Suppressor macrophage (primary cell): ENCODE results near the gene CDC14B.
"Not testable (repeated sequence)": the region's sequence is repeated elsewhere in the genome, so short reads cannot be mapped to it uniquely, and the experiment has no call there.

Experiments used
- DNase-seq, 4 experiments: peaks; one replicate each; pipeline ENCODE4 v3.0.0-alpha.2; 2020 to 2022
- total RNA-seq, 17 experiments: gene quantifications; one replicate each; lab custom pipeline; 2026; ENCODE audit warnings: mixed read lengths in 6 of 17, inconsistent platforms in 3 of 17; lab: John Stamatoyannopoulos, UW

Gene CDC14B
- total RNA-seq = 0.62 to 5.2 (median 1.3) reads per million in 17 experiments

DNA sequence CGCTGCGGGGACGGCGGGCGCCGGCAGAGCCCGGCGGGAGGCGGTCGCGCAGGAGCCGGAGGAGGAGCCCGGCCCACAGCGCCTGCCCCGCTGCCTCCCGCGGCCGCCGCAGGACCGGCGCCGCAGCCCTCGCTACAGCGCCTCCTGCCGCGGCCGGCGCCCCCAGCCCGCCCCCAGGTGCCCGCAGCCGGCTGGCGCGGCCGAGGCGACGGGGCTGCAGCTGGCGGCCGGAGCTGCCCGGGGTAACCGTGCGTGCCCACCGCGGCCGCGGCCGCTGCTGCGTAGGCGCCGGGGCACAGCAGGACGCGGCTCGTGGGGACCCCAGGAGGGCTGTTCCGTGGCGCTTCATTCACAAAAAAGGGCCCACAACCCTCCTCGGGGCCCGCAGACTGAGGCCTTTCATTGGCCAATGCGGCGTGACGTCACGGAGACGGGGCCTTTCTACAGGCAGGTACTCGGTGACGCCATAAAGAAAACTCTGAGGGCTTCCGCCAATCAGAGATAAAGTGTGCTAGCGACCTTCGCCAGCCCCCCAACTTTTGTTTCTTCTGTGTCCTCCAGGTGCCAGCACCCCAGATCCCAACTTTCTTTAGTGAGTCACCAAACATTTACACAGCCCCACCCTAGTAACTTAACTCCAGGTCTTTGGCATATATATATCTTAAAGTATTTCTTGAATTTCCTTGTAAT lies at the start of gene CDC14B:
CDC14B (minus strand) TSS at position 353 of the 690 bp plus-strand sequence. CDS start 465 bp downstream, outside the sequence.
- peak; percentile 60 to 81 (median 73) for DNase-seq

- no peak for DNase-seq
Observed at GRCh38 chr9:96668868-96669534, 49.4 kb upstream of the CDC14B start.

- no peak for DNase-seq
Observed at GRCh38 chr9:96667363-96667728, 47.7 kb upstream of the CDC14B start.

- DNase-seq = peak; percentile 52 to 72 (median 64)
Observed at GRCh38 chr9:96666653-96667362, 47.2 kb upstream of the CDC14B start.

GRCh38 chr9:96665789-96666188 lies 46.1 kb upstream of the CDC14B start:
- no peak for DNase-seq

- no peak for DNase-seq
Observed at GRCh38 chr9:96663506-96664120, 44.0 kb upstream of the CDC14B start.

GRCh38 chr9:96661711-96662110 lies 42.1 kb upstream of the CDC14B start:
- no peak for DNase-seq

DNA sequence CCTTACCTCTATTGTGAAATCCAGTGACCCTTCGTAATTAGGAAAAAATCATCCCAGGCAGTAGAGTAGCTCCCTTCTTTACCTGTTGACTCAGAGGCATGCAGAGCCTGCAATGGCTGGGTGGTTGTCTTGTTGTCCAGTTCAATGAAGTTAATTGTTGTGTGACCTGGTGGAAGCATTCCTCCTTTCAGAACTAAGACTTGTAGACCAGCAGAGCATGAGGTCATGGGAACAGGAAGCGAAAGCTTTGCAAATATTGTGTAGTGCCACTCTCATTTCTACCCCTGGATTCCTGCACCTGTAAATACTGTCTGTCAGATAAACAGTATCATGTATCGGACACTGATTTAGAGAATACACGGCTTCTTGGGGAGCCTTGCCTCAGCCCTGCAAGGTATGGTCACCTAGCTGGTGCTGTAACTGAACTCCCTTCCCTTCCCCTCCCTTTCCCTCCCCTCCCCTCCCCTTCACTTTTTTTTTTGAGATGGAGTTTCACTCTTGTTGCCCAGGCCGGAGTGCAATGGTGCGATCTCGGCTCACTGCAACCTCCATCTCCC lies 41.1 kb upstream of the CDC14B start:
- DNase-seq = peak in 1 of 4 experiments; percentile 16

GRCh38 chr9:96655198-96655851 lies 35.7 kb upstream of the CDC14B start, which contains the start of gene PRXL2C:
Gene PRXL2C, minus strand, starts transcription at chr9:96655317. Its CDS starts 36 bp downstream, at chr9:96655281.
- DNase-seq = peak; percentile 87 to 95 (median 92)

DNA sequence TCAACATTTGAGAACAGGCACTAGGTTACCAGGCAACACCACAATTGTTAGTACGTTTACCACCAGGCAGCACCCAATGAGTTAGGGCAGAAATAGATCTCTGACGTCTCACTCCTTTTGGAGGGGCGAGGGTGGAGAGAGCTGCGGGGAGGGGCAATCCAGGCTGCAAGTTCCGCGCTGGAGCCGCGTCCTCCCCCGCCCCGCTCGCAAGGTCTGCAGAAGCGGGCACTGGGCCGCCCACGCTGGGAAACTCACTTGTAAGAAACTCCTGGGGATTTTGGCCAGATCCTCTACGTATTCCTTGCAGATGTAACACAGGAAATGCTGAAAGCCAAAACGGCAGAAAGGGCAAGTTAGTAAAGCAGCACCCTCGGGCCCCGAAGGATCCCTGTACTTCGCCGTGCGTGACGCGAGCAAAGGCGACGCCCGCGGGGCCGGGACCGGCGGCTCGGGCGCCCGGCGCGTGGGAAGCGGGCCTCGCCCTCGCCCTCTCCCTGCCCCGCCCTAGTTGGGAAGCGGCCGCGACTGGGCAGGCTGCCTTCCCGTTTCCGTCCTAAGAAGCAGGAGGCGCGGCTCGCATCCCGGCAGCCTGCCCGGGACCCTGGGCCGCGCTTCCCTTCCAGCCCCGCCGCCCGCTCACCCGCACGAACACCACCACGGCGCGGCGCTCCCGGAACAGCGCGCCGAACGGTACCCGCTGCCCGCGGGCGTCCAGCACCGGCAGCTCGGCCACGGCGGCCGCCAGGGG lies 35.0 kb upstream of the CDC14B start:
- peak; percentile 94 to 98 (median 96) for DNase-seq

GRCh38 chr9:96651626-96652025 lies 32.0 kb upstream of the CDC14B start:
- DNase-seq = peak in 2 of 4 experiments; percentile 36 to 46

GRCh38 chr9:96649620-96650324 lies 30.1 kb upstream of the CDC14B start:
- DNase-seq = no peak

DNA sequence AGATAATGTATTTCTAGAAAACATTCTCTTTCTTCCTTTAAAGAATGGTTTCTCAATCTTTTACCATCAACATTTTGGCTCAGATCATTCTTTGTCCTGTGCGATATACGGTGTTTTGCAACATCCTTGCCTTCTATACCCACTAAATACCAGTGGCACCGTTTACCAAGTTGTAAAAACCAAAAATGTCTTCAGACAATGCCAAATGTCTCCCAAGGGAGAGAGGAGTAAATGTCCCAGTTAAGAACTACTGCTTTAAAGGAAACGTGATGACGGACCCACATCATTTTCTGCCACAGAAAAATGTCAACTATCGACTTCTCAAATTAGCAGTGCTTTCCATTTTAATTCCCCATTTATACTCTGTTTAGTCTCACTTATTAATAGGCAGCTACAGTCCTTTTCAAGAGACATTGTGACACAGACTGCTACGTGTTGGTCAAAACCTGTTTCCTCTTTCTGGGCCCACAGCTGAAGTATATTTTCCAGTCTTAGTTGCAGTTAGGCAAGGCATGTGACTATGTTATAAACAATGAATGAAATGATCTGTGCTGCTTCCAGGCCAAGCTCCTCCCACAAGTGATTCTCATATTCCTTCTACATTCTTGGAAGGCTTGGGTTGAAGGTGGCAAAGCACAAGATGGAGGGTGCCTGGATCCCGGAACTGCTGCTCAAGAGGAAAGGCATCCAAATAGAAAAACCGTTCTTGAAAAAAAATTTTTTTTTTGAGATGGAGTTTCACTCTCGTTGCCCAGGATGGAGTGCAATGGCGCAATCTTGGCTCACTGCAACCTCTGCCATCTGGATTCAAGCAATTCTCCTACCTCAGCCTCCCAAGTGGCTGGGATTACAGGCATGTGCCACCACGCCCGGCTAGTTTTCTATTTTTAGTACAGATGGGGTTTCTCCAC lies 26.7 kb upstream of the CDC14B start:
- DNase-seq = peak; percentile 80 to 96 (median 90)

DNA sequence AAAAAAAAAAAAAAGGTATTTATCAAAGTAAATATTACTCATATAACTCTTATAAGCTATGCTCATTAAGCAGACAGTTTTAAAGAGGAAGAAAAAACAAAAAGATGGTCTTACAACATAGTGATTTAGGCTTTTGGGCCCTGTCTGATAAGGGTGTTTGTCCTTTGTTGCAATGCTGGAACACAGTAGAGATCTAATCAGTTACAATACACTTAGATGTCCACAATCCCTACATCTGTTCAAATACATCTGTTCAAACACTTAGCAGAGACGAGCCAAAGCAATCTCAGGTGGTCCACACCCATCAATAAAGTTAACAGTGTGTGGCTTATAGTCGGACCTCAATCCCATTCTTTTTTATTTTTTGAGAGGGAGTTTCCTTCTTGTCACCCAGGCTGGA lies 24.5 kb upstream of the CDC14B start:
- no peak for DNase-seq

GRCh38 chr9:96641514-96641913 lies 21.9 kb upstream of the CDC14B start:
- no peak for DNase-seq

DNA sequence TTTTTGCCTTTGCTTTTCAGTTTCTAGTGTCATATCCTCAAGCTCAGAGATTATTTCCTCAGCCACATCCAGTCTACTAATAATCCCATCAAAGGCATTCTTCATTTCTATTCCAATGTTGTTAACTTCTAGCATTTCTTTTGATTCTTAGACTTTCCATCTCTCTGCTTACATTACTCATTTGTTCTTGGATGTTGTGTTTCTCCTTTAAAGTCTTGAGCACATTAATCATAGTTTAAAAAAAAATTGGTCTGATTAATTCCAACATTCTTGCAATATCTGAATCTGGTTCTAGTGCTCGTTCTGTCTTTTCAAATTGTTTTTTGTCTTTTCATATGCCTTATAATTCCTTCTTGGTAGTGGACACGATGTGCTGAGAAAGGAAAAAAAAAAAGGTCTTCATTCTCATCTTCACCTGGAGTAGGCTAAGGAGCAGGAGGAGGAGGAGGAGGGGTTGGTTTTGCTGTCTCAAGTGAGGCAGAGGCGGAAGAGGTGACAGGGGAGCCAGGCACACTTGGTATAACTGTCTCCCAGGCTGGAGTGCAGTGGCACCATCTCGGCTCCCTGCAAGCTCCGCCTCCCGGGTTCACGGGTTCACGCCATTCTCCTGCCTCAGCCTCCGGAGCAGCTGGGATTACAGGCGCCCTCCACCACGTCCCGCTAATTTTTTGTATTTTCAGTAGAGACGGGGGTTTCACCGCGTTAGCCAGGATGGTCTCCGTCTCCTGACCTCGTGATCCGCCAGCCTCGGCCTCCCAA lies 19.1 kb upstream of the CDC14B start:
- DNase-seq = no peak

DNA sequence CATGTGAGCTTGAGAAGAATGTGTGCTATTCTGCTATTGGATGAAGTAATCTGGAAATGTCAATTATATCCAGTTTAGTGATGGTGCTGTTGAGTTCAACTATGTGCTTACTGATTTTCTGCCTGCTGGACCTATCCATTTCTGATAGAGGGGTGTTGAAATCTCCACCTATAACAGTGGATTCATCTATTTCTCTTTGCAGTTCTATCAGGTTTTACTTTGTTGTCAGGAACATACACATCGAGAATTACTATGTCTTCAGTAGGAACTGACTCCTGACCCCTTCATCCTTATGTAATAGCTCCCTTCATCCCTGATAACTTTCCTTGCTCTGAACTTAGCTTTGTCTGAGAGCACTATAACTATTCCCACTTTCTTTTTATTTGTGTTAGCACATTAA lies 16.7 kb upstream of the CDC14B start:
- no peak for DNase-seq

- not testable (repeated sequence) for DNase-seq
Observed at GRCh38 chr9:96633579-96633978, 13.9 kb upstream of the CDC14B start.

DNA sequence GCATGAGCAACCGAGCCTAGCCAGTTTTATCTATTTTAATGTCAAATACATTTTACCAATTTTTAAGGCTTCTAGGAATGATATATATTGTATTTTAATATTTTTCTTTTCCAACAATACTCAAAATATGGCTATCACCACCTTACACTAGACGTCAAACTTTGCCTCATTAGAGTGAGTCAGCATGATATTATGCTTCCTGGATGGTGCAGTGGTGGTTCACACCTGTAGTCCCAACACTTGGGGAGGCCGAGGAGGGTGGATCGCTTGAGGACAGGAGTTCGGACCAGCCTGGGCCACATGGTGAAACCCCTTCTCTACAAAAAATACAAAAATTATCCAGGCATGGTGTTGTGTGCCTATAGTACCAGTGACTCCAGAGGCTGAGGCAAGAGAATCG lies 7.3 kb upstream of the CDC14B start:
- no peak for DNase-seq
